Mammary epithelial cell (primary cell): ENCODE measurements around the gene AACS.

Experiments
- CTCF ChIP-seq, 2 donors: IDR thresholded peaks in 1 of 2; conservative IDR thresholded peaks in 1 of 2; 2 replicates each; pipeline ENCODE4 v1.5.1; 2011 to 2012; ENCODE audit warnings: inconsistent platforms in 2 of 2, low read length in 2 of 2, mild to moderate bottlenecking in 2 of 2, control low read depth in 1 of 2, low read depth in 1 of 2; ENCODE audit not compliant: insufficient read depth in 1 of 2; ENCODE audit errors: extremely low read depth in 1 of 2
- EZH2 ChIP-seq: IDR thresholded peaks from 2 replicates; pipeline ENCODE4 v1.6.1; 2012; ENCODE audit warnings: low read length, inconsistent platforms, borderline replicate concordance

GRCh38 chr12:125114365-125115141, 49.3 kb downstream of the AACS start:
- TF ChIP-seq CTCF (conservative IDR thresholded peaks at IDR 0.05 in 1 of 2, IDR thresholded peaks at IDR 0.05 in 1 of 2; ENCODE audit: extremely low read depth in 1 of 2, insufficient read depth in 1 of 2, low read depth in 1 of 2, low read length in 2 of 2) (no peak), EZH2 (no peak)
